ENCODE measurements around the gene SDHB.

SDHB gene

DNA sequence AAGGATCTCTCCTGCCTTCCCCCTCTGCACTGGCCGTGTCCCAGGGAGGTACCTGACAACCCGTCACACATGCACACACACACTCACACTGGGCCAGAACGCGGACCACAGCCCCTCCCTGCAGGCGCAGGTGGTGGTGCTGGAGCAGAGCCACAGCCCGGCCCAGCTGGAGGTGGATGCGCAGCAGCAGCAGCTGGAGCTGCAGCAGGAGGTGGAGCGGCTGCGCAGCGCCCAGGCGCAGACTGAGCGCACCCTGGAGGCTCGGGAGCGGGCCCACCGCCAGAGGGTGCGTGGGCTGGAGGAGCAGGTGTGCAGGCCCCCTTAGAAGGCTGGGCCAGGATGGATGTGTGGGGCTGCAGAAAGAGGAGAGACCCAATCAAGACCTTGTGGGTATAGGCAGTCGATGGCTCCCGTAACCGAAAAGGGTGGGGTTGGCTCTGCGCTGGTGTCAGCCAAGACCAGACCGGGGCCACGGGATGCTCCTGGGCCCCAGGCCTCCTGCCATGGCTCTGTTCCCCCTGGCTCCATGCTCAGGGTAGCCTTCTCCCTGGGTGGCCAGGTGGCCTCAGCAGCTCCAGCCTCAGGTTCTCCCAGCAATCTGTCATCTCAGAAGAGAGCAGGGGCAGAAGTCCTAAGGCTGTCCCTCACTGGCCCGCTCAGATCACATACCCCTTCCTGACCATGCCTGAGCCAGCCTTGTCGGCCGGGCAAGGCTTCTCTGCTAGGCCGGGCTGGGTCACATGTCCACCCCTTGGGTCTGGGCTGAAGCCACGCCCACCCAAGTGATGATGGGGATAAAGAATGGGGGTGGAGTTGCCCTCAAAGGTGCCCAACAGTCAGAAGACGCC is 82.3 kb downstream of the SDHB start:
- DNase-seq (ENCODE audit: extremely low read depth in 1 of 2, low read depth in 1 of 2), result no peak

GRCh38 chr1:16970132-16970910 is 83.5 kb downstream of the SDHB start:
- DNase-seq (ENCODE audit: extremely low read depth in 1 of 2, low read depth in 1 of 2), result no peak

DNA sequence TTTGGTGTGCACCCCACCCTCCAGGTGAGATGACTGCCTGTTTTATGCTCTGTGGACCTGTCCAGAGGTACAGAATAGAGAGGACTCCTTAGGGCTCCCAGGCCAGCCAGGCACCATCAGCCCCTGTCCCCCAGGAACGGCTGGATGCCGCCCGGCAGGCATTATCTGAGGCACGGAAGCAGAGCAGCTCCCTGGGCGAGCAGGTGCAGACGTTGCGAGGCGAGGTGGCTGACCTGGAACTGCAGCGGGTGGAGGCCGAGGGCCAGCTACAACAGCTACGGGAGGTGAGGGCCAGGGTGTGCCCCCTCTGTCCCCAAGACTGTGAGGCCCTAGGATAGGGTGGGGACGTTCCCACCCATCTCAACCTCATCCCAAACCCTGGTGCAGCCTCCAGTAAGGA is 84.2 kb downstream of the SDHB start:
- no peak for DNase-seq (ENCODE audit: extremely low read depth in 1 of 2, low read depth in 1 of 2)

- DNase-seq (ENCODE audit: extremely low read depth in 1 of 2, low read depth in 1 of 2), result no peak
These were observed 84.7 kb downstream of the SDHB start for GRCh38 chr1:16969057-16969611.
